NOMO-1 treated with DMSO at 0.1 percent for 48 hours (cell line): Measurements from ENCODE around the gene PPP1R7.
A peak's percentile ranks its signal among the peaks of the same experiment; 100 is the strongest.
"Not testable (repeated sequence)": the region's sequence is repeated elsewhere in the genome, so short reads cannot be mapped to it uniquely, and the experiment has no call there.

ENCODE experiments used
- DNase-seq: peaks from one replicate; lab custom pipeline; 2025; ENCODE audit not compliant: unreplicated experiment; lab: John Stamatoyannopoulos, UW

Gene PPP1R7, protein sequence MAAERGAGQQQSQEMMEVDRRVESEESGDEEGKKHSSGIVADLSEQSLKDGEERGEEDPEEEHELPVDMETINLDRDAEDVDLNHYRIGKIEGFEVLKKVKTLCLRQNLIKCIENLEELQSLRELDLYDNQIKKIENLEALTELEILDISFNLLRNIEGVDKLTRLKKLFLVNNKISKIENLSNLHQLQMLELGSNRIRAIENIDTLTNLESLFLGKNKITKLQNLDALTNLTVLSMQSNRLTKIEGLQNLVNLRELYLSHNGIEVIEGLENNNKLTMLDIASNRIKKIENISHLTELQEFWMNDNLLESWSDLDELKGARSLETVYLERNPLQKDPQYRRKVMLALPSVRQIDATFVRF

DNA sequence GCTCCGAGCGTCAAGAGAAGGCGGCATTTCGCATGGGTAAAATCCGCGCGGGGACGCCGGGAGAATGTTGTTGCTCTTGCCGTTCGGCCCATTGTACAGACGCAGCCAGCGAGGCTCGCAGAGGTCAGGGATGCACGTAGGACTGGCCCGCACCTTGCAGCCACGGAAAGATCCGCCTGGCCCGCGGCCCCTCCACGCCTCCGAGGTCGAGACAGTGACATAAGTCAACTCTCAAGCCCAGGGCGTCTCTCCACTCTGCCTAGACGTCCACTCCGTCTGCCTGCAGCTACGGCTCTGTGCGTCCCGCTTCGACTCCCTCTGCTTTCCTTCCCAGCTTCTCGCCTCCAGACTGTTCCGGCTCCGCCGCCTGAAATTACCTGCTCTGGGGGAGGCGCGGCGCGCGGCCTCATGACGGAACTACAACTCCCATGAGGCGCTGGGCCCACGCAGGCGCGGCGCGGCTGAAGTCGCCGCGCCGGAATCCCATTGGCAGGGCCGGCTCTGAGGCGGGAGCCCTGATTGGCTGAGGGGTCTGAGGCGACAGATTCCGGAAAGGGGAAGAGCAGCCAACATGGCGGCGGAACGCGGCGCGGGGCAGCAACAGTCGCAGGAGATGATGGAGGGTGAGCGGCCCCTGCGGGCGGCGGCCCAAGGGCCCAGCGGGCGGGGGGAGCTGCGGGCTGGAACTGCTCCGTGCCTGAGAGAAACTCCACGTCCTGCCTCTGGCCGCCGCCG lies at the start of gene PPP1R7:
Gene PPP1R7 (plus strand): TSS at position 543 of the 735 bp plus-strand sequence. CDS start 29 bp downstream, at position 572.
- peak; percentile 94 for DNase-seq

DNA sequence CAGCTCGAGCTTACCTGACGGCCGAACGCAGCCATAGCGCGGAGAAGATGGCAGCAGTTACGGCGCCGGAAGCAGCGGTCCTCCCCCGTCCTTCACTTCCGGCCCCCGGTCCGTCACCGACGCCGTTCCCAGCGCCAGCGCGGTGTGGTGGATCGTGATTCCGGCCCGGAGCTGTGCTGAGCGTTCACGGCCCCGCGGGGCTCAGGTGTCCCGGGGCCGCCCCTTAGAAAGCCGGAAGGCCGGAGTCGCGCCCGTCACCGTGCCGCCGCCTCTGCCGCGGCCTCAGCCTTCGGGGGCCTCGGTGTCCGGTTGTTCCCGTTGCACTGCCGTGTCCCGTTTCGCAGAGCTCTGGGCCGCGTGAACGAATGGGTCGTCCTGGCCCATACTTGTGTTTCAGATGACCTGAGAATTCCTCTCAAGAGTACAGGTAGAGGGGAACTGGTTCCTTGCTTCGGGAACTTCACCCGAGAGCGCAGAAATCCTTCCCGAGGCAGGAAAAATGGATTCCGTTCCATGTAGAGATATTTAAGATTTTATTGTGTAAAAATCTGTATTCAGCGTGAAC lies 47.9 kb upstream of the PPP1R7 start, which contains the start of gene MTERF4:
Gene MTERF4 (minus strand): TSS at position 49 of the 565 bp plus-strand sequence. CDS start 14 bp downstream, at position 35.
- peak; percentile 77 for DNase-seq

DNA sequence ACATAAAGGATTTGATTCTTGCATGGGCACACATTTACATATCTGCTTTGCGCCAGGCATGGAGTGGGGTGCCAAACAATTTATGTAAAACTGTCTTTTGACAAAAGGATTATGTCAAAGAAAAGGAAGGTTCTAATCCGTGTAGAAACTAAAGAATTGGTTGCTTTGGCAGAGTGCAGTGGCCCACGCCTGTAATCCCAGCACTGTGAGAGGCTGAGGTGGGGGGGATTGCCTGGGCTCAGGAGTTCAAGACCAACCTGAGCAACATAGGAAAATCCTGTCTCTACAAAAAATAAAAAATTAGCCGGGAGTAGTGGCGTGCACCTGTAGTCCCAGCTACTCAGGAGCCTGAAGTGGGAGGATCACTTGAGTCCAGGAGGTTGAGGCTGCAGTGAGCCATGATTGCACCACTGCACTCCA lies 47.1 kb upstream of the PPP1R7 start:
- DNase-seq, result no peak

DNA sequence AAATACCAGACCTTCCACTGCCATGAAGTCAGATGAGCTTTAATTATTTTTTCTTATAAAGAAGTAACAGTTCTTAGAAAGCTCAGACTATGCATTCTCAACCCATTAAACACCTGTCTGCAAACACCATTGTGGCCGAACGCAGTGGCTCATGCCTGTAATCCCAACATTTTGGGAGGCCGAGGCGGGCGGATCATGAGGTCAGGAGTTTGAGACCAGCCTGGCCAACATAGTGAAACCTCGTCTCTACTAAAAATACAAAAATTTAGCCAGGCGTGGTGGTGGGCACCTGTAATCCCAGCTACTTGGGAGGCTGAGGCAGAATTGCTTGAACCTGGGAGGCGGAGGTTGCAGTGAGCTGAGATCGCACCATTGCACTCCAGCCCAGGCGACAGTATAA lies 45.7 kb upstream of the PPP1R7 start:
- not testable (repeated sequence) for DNase-seq

DNA sequence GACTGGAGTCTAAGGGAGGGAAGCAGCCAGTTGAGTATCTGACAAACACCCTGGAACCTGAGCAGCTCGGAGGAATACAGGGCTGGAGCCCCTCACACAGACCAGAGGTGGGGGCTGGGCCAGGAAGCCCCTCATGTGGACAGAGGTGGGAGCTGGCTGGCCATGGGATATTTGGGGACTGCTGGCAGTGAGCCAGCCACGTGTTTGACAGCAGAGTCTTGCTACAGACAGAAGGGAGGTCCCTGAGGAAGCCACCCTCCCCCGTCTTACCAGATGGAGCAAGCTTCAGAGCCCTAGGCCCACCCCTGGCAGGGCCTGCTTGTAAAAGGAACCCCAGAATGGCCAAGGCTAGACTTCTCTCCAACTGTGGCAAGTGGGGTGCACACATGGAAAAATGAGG lies 44.6 kb upstream of the PPP1R7 start:
- no peak for DNase-seq

DNA sequence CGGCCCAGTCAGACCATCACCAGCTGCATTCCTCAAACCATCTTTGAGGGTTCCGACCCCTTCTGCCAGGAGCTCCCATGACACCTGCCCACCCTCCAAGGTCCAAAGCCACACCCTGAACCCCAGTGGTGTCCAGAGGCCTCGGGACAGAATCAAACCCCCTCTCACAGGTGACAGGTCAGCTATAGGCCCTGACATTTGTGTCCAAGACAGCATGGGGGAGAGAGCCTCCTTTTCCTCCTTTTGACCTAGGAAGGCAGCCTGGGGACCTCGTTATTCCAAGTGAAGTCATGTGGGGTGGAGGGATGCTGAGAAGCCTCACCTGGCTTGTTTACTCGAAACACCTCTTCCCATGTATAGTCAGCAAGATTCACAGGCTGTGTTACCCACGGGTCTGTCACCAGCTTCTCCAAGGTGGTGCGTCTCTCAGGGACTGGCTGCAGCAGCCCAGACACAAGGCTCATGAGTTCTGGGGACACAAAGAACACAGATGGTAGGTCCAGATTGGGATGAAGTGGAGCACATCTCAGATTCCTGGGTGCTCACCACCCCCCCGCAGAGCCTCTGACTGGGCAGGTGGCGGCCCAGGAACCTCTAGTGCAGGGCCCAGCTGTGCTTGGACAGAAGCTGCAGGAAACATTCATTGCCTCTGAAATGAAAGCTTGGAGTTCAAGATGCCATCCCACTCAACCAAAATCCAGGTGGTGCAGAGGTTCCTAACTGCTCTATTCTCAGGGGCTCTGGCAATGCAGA lies 43.1 kb upstream of the PPP1R7 start:
- DNase-seq, result no peak

DNA sequence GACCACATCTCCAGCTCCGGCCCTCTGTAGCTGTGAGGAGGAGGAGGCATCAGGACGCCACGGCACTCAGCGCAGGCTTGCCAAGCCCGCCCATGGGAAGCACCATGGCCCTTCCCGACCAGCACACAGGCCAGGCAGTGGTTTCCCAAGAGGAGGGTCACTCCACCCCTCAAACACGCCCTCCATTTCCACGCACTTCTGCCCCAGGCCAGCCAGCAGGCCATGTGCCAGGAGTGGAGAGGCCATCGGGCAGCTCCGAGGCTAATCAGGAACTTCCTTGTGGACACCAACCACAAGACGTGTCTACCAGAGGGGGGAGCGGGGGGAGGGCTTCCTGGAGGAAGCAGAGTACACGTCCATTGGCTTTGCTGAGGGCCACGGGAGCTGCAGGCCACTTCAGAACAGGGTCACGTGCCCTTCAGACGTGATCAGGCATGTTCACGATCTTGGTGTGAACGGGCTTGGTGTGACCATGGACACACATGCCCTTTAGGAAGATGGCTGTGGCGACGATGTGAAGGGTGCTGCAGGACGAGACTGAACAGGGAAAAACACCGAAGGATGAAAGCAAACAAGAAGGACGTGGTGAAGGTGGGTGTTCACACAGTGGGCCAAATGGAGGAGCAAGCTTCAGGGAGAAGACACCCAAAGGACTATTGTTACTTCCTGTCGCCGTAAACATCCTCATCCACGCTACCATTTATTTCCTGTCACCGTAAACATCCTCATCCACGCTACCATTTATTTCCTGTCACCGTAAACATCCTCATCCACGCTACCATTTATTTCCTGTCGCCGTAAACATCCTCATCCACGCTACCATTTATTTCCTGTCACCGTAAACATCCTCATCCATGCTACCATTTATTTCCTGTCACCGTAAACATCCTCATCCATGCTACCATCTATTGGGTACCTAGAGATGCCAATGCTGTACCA lies 41.7 kb upstream of the PPP1R7 start:
- DNase-seq, result no peak

DNA sequence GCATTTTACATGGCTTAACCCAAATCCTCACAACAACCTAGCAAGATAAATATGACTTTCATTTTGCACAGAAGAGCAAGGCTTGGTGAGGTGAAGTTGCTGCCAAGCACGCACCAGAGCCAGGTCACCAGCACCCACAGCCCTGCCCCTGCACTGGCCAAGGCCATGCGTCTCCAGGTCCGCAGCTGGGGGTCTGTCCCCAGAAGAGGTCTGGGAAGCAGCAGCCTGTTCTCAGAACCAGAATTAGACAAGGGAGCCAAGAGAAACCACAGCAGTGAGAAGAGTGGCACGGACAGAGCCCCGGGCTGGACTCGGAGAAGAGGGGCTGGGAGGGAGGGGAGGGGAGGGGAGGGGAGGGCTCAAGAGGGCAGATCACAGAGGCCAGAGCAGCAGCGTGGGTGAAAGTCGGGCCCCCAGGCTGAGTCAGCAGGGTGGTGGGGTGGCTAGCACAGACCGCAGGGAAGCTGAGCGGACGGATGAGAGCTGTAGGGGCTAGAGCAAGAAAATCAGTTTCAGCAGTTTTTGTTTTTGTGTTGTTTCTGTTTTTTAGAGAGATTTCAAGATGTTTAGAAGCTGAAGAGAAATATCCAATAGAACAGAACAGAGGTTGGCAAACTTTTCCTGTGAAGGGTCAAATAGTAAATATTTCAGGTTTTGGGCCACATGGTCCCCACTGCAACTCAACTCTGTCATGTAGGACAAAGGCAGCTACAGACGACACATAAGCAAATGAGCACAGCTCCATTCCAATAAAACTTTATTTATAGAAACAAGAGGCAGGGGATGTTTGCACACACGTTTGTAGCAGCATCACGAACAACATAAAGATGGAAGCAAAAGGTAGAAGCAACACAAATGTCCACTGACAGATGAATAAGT lies 40.8 kb upstream of the PPP1R7 start:
- DNase-seq, result no peak

DNA sequence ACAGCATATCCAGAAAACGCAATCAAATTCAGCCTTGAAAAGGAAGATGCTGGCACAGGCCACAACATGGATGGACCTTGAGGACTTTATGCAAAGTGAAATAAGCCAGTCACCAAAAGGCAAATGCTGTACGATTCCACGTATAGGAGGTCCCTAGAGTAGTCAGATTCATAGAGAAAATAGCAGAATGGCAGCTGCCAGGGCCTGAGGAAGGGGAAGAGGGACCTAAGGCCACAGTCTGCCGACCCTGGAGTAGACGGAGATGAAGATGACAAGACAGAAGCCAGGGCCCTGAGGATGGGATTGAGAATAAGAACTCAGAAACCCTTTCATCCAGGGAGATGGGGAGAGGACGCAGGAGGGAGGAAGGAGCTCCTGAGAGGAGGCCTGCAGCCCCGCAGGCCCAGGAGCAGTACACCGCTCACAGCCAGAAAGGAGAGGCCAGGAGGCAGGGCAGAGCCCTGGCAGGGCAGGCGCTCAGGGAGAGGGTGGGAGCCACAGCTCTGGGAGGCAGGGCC lies 40.1 kb upstream of the PPP1R7 start:
- DNase-seq, result no peak

DNA sequence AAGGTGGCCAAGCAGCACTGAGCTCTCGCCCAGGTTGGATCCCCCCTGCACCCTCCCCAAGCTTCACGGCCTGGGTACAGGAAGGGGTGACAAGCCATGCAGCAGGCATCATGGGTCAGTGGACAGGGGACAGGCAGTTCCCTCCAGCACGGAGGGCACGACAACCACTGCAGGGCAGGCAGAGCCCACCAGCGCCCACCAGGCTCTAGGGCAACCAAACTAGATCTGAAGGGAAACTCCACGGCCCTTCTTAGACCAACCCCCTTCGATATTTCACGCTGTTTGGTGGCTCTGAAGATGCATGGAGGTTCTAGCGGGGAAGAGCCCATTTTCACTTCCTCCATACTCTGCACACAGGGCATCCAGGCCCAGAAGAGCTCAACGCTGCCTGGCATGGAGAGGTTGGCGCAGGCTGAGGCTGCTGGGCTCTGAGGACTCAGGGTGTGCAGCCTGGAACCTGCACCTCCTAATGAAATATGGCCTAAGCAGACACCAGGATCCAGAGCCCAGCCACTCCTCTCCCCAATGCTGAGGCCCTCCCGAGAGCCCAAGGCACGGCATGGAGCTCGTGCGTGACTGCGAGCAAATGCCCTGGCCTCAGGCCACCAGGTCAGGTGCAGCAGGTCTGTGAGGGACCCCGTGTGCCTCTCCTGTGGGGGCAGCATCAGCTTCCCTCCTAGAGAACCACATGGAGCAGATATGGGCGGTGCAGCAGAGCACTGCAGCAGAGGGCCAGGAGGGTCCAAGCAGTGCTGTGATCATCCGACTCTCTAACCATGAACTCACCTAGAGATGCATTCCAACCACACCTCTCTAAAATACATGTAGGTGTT lies 39.4 kb upstream of the PPP1R7 start:
- DNase-seq, result no peak

DNA sequence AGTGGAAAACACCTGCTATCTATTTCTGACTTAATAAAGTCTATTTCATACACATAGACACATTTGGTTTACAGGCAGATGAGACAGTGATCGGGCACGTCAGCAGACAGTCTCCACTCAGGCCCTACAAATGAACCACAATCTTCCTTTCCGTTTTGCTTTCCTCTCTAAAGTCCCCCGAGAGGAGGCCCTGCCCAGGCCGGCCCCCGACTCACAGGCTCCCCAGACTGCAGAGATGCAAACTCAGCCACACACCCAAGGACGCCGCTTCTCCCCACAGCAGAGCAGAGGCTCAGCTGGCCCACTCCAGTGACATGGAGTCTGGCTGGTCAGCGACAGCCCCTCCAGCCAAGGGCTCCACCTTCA lies 38.8 kb upstream of the PPP1R7 start:
- no peak for DNase-seq

DNA sequence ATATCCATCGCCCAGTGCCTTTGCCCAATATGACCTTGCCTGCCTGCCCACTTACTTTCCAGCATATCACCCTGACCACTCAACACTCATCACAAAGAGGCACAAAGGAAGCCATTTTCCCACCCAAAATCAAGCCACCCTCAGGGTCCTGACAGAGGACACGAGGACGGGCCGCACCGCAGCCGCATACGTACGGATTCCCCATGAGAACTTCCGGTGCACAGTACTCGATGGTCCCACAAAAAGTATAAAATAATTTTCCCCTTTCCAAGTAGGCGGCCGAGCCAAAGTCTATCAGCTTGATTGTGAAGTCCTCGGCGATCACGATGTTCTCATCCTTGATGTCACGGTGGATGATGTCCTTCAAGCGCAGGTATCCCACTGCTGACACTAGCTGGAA lies 38.2 kb upstream of the PPP1R7 start:
- no peak for DNase-seq

DNA sequence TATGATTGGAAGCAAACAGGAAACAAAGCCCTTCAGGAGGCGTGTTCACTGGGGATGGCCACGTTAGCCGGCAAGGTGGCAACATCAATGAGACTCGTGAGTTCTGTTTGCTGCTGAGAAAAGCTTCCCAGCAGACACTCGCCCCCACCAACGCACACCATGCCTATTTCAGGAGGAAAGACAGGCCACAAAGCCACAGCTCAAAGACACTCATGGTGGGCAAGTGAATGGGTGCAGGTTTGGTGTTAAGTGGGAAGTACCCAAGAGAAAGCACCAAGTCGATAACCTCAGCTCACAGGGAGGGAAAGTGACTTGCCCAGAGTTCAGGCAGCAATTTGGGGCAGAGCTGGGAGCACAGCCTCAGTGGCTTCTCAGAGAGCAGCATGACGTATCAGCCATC lies 37.7 kb upstream of the PPP1R7 start:
- DNase-seq, result no peak

DNA sequence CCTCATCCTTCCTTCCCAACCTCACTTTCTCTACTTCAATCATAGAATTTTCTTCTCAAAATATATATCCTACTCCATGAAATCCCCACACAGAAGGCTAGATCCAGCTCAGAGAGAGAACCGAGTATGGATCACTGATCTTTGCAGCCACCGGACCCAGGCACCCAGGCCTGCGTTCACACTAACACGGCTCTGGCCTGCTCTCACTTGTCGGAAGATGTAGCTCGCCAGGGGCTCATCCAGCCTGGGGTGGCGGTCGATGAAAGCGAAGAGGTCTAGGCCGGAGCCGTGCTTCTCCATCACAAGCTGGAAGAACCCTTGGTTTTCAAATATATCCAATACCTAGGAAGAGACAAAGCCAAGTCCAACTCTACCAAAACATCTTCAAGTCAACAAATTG lies 35.4 kb upstream of the PPP1R7 start:
- no peak for DNase-seq

DNA sequence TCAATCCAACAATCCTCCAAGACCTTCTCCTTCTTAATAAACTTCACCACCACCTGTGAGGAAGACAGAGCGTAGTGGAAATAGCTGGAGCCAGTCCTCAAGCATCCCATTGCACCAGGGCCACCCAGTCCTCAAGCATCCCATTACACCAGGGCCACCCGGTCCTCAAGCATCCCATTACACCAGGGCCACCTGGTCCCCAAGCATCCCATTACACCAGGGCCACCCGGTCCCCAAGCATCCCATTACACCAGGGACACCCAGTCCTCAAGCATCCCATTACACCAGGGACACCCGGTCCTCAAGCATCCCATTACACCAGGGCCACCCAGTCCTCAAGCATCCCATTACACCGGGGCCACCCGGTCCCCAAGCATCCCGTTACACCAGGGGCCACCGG lies 34.9 kb upstream of the PPP1R7 start:
- no peak for DNase-seq

DNA sequence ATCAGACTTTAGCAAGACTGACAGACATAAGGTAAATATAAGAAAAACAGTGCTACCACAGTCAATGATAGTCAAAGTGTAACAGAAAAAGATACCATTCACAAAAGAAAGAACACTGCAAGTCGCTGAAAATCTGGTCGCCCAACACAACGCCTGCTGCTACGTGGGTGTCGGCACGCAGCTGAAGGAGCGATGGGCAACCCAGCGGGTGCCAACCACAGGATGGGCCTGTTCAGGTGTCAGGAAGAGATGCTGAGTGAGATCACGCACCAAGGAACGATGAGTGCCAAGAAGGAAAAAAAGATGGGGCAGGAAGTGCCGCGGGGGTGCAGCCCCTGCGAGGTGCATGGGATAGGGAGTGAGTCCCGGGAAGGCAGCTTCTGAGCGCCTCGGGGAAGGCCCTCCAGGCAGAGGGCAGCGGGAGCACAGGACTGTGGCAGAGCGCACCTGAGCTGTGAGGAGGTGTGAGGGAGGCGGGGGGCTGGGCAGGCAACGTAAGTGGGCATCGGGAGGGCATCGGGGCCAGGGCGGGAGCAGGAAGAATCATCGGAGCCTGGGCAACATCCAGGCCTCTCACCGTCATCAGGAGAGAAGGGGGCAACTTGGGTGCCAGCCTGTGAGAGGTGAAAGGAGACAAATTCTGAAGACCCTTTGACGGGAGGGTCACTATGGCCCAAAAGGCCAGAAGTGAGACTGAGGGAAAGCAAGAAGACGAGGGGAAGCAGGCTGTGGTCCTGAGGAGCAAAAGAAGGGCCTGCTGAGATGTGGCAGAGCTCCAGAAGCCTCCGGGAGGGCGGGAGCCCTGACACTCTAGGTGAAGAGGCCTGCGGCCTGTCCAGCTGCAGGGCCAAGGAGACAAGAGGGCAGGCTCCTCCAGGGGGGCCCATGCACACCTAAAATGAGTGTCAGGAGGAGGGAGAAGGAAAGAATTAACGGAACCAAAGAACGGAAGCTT lies 33.4 kb upstream of the PPP1R7 start:
- DNase-seq, result no peak
